Endothelial cell of umbilical vein (primary cell): ENCODE measurements around the gene NAPA. TPM values are rescaled to one million over a fixed set of nuclear protein-coding genes. Genes with fewer than 3 reads are reported as not detected.

ENCODE experiments used
- BruUV-seq: library from RNA; stranded (reverse); fragments of 400-500 nt; replicated peaks from 2 replicates; lab custom pipeline; 2021; lab: Mats Ljungman, UMichigan
- CTCF ChIA-PET: fragments of 300-600, 350-600 bp; sonication (Branson Sonifier 250); formaldehyde crosslinking; loops from one replicate; lab custom pipeline; 2021; ENCODE audit warnings: antibody characterized with exemption, inconsistent platforms; lab: Charles Lee
- POLR2A ChIA-PET: fragments of 300-600, 350-600 bp; sonication (Branson Sonifier 250); formaldehyde crosslinking; loops from one replicate; lab custom pipeline; 2021; ENCODE audit warnings: antibody characterized with exemption, inconsistent platforms; lab: Charles Lee
- DNase-seq: peaks from one replicate; pipeline ENCODE4 v3.0.0-alpha.2; 2011; ENCODE audit warnings: low read depth, low spot score
- FAIRE-seq: peaks from 2 replicates; lab custom pipeline; 2011; peaks lifted over from hg19 to GRCh38; lab: Jason Lieb, UNC
- H2AFZ ChIP-seq: 2 replicates; pipeline ENCODE4 v1.6.0; 2012; ENCODE audit warnings: low read depth, low read length, control low read depth, inconsistent platforms
- H3K27ac ChIP-seq: 2 replicates; pipeline ENCODE4 v1.5.1; 2011; ENCODE audit warnings: low read depth, mild to moderate bottlenecking, control low read depth, low read length, moderate library complexity; ENCODE audit not compliant: insufficient read depth
- H3K27me3 ChIP-seq, 2 experiments: 2 replicates each; pipeline versions ENCODE4 v1.6.0 to v1.6.1; 2011; ENCODE audit warnings: low read length in 2 of 2, mixed read lengths in 1 of 2; ENCODE audit not compliant: control insufficient read depth in 2 of 2, insufficient read depth in 2 of 2
- H3K36me3 ChIP-seq, 2 experiments: 2 replicates in 1 of 2; 3 replicates in 1 of 2; pipeline ENCODE4 v1.5.1; 2011; ENCODE audit warnings: low read length in 2 of 2, mild to moderate bottlenecking in 1 of 2, moderate library complexity in 1 of 2; ENCODE audit not compliant: control insufficient read depth in 2 of 2, insufficient read depth in 2 of 2; ENCODE audit errors: extremely low read depth in 1 of 2
- H3K4me1 ChIP-seq: 3 replicates; pipeline ENCODE4 v1.5.1; 2011; ENCODE audit warnings: mild to moderate bottlenecking, low read length; ENCODE audit not compliant: control insufficient read depth, insufficient read depth; ENCODE audit errors: extremely low read depth
- H3K4me2 ChIP-seq: 2 replicates; pipeline ENCODE4 v1.6.1; 2011; ENCODE audit warnings: low read length, control low read depth, mixed read lengths; ENCODE audit not compliant: insufficient read depth
- H3K4me3 ChIP-seq, 3 experiments: fragments of 200-600 bp in 1 of 3; sonication (generic), shearing (Covaris generic) in 1 of 3; replicated peaks in 1 of 3; 2 replicates each; pipeline ENCODE4 v1.5.1; 2011 to 2016; ENCODE audit warnings: control low read depth in 3 of 3, low read length in 3 of 3, mild to moderate bottlenecking in 2 of 3, inconsistent platforms in 1 of 3, low read depth in 1 of 3, moderate library complexity in 1 of 3; ENCODE audit not compliant: insufficient read depth in 1 of 3
- H3K79me2 ChIP-seq: 2 replicates; pipeline ENCODE4 v1.6.0; 2012; ENCODE audit warnings: low read length, inconsistent platforms; ENCODE audit not compliant: control insufficient read depth, insufficient read depth
- H3K9ac ChIP-seq: replicated peaks from 2 replicates; pipeline ENCODE3; 2011; ENCODE audit warnings: low read length, control low read depth; ENCODE audit not compliant: insufficient read depth; ENCODE audit errors: extremely low read depth
- H3K9me1 ChIP-seq: replicated peaks from 3 replicates; pipeline ENCODE4 v1.6.0; 2011; ENCODE audit warnings: mild to moderate bottlenecking, low read length; ENCODE audit not compliant: control insufficient read depth, insufficient read depth; ENCODE audit errors: extremely low read depth
- H3K9me3 ChIP-seq: replicated peaks from 2 replicates; pipeline ENCODE4 v1.5.1; 2012; ENCODE audit warnings: low read length, inconsistent platforms; ENCODE audit not compliant: control insufficient read depth, insufficient read depth
- H4K20me1 ChIP-seq: replicated peaks from 2 replicates; pipeline ENCODE3; 2011; ENCODE audit warnings: mild to moderate bottlenecking, low read length; ENCODE audit not compliant: control insufficient read depth, insufficient read depth; ENCODE audit errors: extremely low read depth
- EZH2 ChIP-seq: IDR thresholded peaks from 2 replicates; pipeline ENCODE4 v1.6.1; 2012; ENCODE audit warnings: borderline replicate concordance, low read depth, mild to moderate bottlenecking, moderate library complexity, low read length, inconsistent platforms; ENCODE audit not compliant: severe bottlenecking
- FOS ChIP-seq: IDR thresholded peaks from 2 replicates; pipeline ENCODE4 v1.6.1; 2011; ENCODE audit warnings: mild to moderate bottlenecking, low read length, moderate library complexity, borderline replicate concordance; ENCODE audit not compliant: insufficient read depth
- GATA2 ChIP-seq: IDR thresholded peaks from 2 replicates; pipeline ENCODE4 v1.7.0; 2011; ENCODE audit warnings: low read depth, mild to moderate bottlenecking, moderate library complexity, mixed read lengths, low read length; ENCODE audit not compliant: insufficient read length, insufficient read depth
- JUN ChIP-seq: IDR thresholded peaks from 2 replicates; pipeline ENCODE4 v1.6.1; 2011; ENCODE audit warnings: borderline replicate concordance, low read depth; ENCODE audit not compliant: insufficient read length, insufficient read depth
- MAX ChIP-seq: IDR thresholded peaks from 2 replicates; pipeline ENCODE4 v1.6.1; 2011; ENCODE audit not compliant: insufficient read depth, insufficient read length
- MYC ChIP-seq: IDR thresholded peaks from one replicate; pipeline ENCODE4 v1.6.1; 2011; ENCODE audit warnings: mild to moderate bottlenecking, low read depth, low read length
- POLR2A ChIP-seq: IDR thresholded peaks from 2 replicates; pipeline ENCODE4 v1.6.1; 2012; ENCODE audit warnings: low read depth, mild to moderate bottlenecking, control low read depth, low read length
- POLR2AphosphoS5 ChIP-seq: IDR thresholded peaks from 2 replicates; pipeline ENCODE4 v1.6.1; 2012; ENCODE audit warnings: low read depth, mild to moderate bottlenecking, control low read depth, low read length, moderate library complexity; ENCODE audit not compliant: insufficient read depth
- dilution Hi-C: fragments of 300-500 bp; cut with MboI; formaldehyde crosslinking; loops from one replicate; pipeline ENCODE4 v1.15.0; 2019; ENCODE audit warnings: low sequenced_read_pairs; ENCODE audit not compliant: extremely low pct_ligation_motif_present
- intact Hi-C: fragments of 100-400 bp; cut with micrococcal nuclease; formaldehyde crosslinking; loops from one replicate; pipeline ENCODE4 v1.10.0; 2022
- polyA plus RNA-seq, 4 experiments: library from polyadenylated mRNA; depleted of rRNA in 3 of 4; stranded (reverse) in 3 of 4; unstranded in 1 of 4; fragments of >200 nt; gene quantifications; 2 replicates each; pipeline versions ENCODE4 v1.2.1 to v1.2.3, GENCODE V29; 2011 to 2012; ENCODE audit warnings: missing spikeins in 1 of 4
- total RNA-seq: library from RNA; stranded (reverse); gene quantifications from 2 replicates; pipeline ENCODE4 v1.2.3, GENCODE V29; 2021
- TF ChIP-seq, protein P1 (sequence below), 2 donors: IDR thresholded peaks; 1 replicate in 1 of 2; 2 replicates in 1 of 2; pipeline ENCODE4 v1.5.1; 2011; ENCODE audit warnings: low read length in 2 of 2, mild to moderate bottlenecking in 2 of 2, moderate library complexity in 2 of 2, control low read depth in 1 of 2, inconsistent platforms in 1 of 2, low read depth in 1 of 2; ENCODE audit not compliant: insufficient read depth in 1 of 2; ENCODE audit errors: extremely low read depth in 1 of 2

NAPA gene
- total and polyA plus RNA-seq, 2 donors (not counting 3 experiments of a cell fraction or from before 2014, with no cell fraction given) = 107 to 154 TPM

GRCh38 chr19:47531640-47532387, 17.0 kb upstream of the NAPA start:
- Histone ChIP-seq H3K4me2 (no peak overlapping the region), H3K79me2 (no peaks in the 10 kb centered on the region), H3K9me1 (no peaks in the 10 kb centered on the region), H3K4me1 (no peaks in the 10 kb centered on the region), H2AFZ (no peak overlapping the region), H4K20me1 (no peaks in the 10 kb centered on the region), H3K36me3 (no peaks in the 10 kb centered on the region), H3K27ac (no peak overlapping the region), H3K9ac (no peak overlapping the region), H3K9me3 (no peaks in the 10 kb centered on the region), H3K4me3 (no peak overlapping the region), H3K27me3 (no peaks in the 10 kb centered on the region)
- FAIRE-seq (no peak), DNase-seq (no peak)
- intact Hi-C loops (no loop called here), dilution Hi-C loops (no loop called here)
- no TSS peak for BruUV-seq
- ChIA-PET CTCF (interaction anchor here (1.3 kb wide), 1 partner anchor 16 kb away, joined by 3 read pairs; no protein-coding TSS in a partner anchor), POLR2A (no interaction called here)
- TF ChIP-seq FOS (no peak), POLR2A (no peak), JUN (no peak), MYC (no peak), MAX (no peak), EZH2 (no peak), GATA2 (no peak), POLR2AphosphoS5 (no peak)
- TF ChIP-seq, protein P1, sequence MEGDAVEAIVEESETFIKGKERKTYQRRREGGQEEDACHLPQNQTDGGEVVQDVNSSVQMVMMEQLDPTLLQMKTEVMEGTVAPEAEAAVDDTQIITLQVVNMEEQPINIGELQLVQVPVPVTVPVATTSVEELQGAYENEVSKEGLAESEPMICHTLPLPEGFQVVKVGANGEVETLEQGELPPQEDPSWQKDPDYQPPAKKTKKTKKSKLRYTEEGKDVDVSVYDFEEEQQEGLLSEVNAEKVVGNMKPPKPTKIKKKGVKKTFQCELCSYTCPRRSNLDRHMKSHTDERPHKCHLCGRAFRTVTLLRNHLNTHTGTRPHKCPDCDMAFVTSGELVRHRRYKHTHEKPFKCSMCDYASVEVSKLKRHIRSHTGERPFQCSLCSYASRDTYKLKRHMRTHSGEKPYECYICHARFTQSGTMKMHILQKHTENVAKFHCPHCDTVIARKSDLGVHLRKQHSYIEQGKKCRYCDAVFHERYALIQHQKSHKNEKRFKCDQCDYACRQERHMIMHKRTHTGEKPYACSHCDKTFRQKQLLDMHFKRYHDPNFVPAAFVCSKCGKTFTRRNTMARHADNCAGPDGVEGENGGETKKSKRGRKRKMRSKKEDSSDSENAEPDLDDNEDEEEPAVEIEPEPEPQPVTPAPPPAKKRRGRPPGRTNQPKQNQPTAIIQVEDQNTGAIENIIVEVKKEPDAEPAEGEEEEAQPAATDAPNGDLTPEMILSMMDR (IDR thresholded peaks at IDR 0.05; ENCODE audit: extremely low read depth in 1 of 2, insufficient read depth in 1 of 2, low read depth in 1 of 2, low read length in 2 of 2) = no peak
